ENCODE results near the gene PTER.

Gene PTER

DNA sequence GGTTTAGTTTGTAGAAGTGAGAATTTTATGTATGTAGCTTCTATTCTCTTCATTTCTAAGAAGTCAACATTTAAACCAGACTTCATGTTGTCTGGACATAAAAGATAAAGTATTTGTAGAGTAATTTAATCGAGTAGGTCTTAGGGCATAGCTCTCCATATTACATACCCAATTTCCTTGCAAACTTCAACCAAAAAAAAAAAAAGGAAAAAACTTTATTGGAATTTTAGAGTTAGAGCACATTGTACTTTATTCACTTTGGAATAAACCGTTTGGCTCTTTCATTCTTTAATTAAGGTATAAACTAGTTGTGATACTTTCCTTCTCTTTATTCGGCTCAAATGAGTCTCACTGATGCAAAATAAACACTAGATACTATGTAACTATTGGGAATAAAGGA is 36.0 kb downstream of the PTER start:
- DNase-seq: no peak

DNA sequence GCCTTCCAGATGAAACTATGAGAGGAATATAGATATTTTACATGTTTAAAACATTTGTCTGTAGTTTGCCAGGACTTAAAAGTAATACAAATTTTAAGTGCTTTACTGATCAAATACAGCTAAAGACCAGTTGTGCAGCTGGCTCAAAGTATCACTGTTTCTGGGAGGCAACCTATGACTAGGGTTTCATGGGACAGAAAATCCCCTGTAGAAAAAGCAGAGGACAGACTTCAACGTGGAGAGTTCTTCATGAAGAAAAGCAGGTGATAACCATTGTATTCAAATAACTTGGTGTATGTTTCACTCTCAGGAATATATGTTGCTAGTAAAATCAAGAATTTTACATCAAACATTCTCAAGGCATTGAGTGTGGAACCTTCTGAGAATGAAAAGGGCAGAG is 40.9 kb downstream of the PTER start:
- no peak for DNase-seq

- DNase-seq: no peak
These were observed 42.0 kb downstream of the PTER start for GRCh38 chr10:16478801-16479200.

DNA sequence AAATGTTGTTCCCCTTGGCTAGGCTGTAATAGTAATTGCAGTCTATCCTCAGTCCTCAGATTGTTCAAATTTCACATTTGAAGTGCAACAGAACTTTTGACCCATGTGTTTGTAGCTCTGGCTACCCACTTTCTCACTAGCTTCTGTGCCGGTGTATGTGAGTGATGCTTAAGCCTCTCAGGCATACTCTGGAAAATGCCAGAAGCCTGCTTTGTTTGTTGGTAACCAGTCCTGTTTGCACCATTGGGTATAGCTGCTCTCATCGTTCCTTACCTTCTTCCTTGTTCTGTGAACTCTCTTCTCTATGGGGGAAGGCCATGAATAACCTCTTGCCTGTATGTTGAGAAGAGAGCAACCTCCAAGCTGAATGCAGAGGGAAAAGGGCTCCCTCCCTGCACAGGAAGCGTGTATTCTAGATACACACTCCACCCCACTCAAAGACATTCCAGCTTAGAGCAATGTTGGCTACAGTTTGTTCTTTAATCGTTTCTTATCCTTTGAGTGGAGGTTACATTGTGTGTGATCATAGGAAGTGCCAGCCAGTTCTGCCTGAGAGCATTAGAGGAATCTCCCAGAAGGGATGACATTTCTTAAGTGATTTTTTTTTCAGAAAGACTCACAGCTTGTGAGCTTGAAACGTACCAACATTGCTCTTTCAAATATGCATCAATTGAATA is 44.4 kb downstream of the PTER start:
- no peak for DNase-seq

DNA sequence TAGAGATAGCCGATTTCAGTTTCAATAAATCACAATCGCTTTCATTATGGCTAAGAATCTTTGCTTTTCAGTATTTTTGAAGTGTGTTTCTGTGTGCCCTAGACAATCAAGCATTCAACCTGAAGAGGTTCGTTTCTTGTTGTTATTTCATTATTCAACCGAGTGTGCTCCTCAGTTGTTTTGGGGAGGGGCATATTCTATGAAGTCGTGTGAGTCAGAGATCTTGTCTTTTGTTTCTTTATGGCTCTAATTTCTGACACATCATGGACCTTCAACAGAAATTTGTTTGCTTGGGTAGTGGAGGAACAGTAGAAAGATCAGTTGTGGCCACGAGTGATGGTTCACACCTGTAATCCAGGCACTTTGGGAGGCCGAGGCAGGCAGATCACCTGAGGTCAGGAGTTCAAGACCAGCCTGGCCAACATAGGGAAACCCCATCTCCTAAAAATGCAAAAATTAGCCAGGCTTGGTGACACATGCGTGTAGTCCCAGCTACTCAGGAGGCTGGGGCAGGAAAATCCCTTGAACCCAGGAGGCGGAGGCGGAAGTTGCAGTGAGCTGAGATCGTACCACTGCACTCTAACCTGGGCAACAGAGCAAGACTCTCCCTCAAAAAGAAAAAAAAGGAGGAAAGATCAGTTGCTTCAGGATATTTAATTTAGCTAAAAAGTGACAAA is 46.6 kb downstream of the PTER start:
- no peak for DNase-seq

- DNase-seq: no peak
These were observed 53.7 kb downstream of the PTER start for GRCh38 chr10:16490511-16490910.

DNA sequence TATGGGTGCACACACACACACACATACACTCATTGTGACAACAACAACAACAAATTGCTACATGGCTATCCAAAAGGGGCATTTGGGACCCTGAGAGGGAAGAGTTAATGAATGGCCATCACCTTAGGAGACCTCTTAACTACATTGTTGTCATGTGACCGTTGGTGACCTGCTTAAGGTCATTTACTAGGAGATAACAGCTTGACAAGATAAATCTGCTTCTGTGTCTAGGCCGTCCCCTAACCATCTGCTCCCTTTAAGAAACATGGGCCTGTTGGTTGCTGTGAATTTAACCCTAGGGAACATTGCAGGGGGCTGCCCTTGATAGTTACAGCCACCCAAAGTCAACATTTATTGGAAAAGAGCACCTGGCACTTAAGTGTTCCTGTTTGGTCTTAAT is 55.1 kb downstream of the PTER start:
- no peak for DNase-seq

- no peak for DNase-seq
These were observed 57.2 kb downstream of the PTER start for GRCh38 chr10:16493884-16494536.

GRCh38 chr10:16497911-16498310 is 61.1 kb downstream of the PTER start:
- no peak for DNase-seq

DNA sequence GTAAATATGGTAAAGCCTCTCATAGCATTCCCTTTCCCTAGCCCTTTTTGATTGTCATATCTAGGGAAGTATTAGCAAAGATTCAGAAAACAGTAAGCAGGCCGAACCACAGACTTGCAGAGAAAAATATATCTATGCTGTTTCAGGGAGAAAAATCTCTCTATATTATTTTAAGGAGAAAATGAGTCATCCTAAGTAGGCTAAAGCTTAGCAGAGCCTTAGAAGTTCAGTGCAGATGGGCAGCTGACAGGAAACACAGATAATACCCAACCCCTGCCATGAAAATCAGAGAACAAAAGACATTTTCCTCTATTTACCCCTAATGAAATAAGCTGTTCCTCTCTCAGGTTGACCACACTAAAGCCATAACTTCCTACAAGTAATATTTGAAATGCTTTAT is 68.4 kb downstream of the PTER start:
- DNase-seq: no peak

DNA sequence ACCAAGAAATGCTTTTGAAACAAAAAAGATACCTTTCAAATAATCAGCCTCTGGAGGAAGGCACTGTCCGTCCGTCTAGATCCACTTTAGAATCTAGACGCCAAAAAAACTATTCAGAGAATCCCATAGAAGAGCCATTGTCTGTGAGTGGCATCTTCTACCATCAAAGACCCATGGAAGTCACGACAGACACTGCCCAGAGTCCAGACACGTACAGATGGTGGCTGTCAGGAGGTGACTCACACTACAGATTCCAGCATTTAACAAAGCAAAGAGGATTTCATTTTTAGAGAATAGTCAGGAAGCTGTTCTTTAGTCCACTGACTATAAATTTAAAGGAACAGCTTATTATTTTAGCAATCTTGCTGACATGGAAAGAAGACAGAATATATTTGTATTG is 73.2 kb downstream of the PTER start:
- no peak for DNase-seq

DNA sequence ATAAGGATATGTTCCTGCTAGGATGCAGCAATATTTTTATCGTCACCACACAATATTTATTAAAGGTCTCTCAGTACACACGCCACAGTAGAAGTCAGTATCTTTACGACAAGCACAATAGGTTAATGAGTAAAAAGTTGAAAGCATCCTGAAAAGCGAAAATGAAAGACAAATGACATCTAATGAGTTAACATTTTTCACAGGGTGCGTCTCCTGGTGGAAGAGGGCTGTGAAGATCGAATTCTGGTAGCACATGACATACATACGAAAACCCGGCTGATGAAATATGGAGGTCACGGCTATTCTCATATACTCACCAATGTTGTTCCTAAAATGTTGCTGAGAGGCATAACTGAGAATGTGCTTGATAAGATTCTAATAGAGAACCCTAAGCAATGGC is 74.0 kb downstream of the PTER start:
- DNase-seq: no peak

- no peak for DNase-seq
These were observed 82.0 kb downstream of the PTER start for GRCh38 chr10:16518822-16519221.

- DNase-seq: no peak
These were observed 82.6 kb downstream of the PTER start for GRCh38 chr10:16519250-16519907.

DNA sequence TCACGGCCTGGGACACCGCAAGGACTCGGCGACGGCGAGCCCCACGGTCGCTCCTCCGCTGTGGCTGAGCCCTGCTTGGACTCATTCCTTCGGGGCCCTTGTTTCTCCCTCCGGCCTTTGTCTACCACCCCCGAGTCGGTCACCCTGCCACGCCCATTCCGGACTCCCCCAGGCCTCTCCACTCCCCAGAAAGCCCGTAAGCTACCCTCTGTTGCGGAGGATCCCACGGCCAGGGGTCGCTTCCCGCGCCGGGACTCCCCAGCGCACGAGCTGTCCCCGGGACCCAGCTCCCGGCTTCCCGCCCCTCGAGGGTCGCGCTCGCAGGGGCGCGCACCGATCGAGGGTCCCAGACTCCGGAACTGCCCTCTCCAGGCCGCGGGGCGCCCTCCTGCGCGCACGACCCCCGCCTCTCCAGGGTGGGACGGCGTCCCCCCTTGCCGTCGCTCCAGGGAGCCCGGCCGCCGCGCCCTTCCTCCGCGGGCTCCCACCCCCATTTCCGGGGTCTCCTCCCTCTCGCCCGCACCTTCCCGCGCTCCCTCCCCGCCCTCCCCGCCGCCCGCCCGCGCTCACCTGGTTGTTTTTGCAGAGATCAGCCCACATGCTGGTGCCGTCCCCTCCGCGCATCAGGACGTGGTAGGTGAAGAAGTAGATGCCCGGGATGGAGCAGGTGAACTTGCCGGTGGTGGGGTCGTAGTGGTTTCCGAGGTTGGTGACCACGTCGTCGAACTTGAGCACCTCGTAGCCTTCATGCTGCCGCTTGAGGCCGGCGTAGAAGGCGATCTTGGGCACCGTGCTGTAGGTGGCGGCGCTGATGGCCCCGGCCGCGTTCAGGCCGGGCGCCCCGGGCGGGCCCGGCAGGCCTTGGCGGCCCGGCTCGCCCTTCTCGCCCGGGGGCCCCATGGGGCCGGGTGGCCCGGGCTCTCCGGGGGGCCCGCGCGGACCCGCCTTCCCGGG is 83.4 kb downstream of the PTER start:
- no peak for DNase-seq

GRCh38 chr10:16520900-16521299 is 84.1 kb downstream of the PTER start:
- DNase-seq: no peak

- peak; percentile 12 for DNase-seq
These were observed 84.7 kb downstream of the PTER start, which contains the start of gene C1QL3 for GRCh38 chr10:16521311-16522016. TSS of gene C1QL3 (minus strand) at chr10:16521879. CDS start at chr10:16521065, 814 bp downstream.

DNA sequence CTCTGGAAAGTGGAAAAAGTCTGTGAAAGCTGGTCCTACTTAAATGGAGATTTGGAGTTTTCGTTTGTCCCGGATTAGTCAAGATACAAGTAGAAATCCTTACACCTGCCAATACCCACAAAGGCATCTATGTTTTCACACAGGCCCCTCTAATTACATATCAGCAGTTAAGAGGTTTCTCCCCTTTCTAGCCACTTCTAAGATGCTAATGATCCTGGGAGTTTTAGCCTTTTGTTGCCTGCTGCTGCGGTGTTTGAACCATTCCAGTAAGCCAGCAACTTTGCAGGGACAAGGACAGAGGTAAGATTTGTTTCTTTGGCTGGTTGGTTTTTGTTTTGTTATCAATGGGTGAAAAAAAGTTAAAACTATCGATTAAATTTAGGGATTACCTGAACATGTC is 90.6 kb downstream of the PTER start:
- DNase-seq: no peak

DNA sequence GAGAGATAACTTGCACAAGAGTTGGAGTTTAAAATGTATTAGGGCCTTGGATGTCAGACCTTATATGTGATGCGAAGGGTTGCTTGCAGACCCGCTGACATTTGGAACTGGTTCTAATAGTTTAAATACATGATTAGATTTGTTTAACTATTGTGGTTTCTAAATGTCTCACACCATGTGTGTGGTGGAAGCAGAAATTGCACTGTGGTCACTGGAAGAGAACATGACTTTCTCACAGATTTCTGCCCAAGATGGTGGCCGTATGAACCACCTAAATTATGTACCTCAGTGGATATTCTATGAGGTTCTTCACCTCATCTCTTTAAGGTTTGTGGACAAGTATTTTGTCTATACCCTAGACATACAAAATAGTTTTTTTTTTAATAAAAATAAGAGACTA is 93.0 kb downstream of the PTER start:
- no peak for DNase-seq

GRCh38 chr10:16536155-16536554 is 99.3 kb downstream of the PTER start:
- DNase-seq: no peak

GRCh38 chr10:16544099-16544498 is 107.3 kb downstream of the PTER start:
- DNase-seq: no peak

DNA sequence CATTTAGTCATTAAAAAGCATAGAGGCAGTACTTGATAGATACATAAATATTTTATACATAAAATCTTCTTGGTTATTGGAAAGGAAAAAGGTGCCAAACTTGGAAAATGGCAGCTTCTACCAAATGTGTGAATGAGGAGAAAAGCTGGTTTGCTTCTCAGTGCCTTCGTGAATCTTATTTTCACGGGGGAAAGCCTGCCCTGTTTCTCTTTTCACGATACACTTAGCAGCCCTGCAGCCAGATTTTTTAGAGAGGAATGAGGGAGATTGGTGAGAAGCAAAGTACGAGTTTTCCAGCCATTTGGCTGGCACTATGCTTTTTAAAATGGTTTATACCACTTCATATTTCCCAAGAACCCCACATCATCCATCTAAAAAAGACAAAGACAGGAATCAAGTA is 107.8 kb downstream of the PTER start:
- no peak for DNase-seq
